Coronary artery (tissue), 2 donors: ENCODE results near the gene ABTB2.

Source experiments
- DNase-seq: peaks from one replicate; pipeline ENCODE4 v3.0.0-alpha.2; 2017; ENCODE audit warnings: low spot score
- H3K27ac ChIP-seq, 2 donors: fragments of 200-600 bp; sonication (generic); one replicate each; pipeline ENCODE4 v1.5.1; 2016 to 2019
- H3K4me3 ChIP-seq: fragments of 200-600 bp; sonication (generic); 2 replicates; pipeline ENCODE4 v1.5.1; 2016; ENCODE audit warnings: mild to moderate bottlenecking, moderate library complexity
- CTCF ChIP-seq: fragments of 200-600 bp; sonication (generic); IDR thresholded peaks from one replicate; pipeline ENCODE4 v1.5.1; 2019; ENCODE audit warnings: antibody characterized with exemption

Gene ABTB2

GRCh38 chr11:34381775-34382174 lies 24.0 kb upstream of the ABTB2 start:
- no peak for TF ChIP-seq CTCF
- Histone ChIP-seq H3K4me3 (no peak overlapping the region), H3K27ac (no peak overlapping the region)
- DNase-seq = no peak

DNA sequence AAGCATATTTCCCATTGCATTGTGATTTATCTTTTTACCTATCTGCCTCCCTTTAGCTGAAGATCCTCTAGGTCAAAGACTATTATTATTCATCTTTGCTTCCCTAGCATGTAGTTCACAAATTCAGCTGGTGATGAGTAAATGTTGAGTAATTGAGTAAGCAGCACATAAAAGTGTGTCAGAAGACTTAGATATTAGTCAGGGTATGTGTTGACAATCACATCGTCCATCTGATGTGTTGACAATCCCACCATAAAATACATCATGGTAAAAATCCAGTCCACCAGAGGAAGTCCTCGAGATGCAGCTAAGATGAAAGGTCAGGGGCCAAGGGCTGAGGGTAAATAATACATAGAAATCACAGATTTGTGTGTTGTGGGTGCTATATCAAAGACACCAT lies 22.9 kb upstream of the ABTB2 start:
- H3K27ac ChIP-seq = no peak overlapping the region
- TF ChIP-seq CTCF = no peak
- DNase-seq = no peak
- no peak overlapping the region for H3K4me3 ChIP-seq

DNA sequence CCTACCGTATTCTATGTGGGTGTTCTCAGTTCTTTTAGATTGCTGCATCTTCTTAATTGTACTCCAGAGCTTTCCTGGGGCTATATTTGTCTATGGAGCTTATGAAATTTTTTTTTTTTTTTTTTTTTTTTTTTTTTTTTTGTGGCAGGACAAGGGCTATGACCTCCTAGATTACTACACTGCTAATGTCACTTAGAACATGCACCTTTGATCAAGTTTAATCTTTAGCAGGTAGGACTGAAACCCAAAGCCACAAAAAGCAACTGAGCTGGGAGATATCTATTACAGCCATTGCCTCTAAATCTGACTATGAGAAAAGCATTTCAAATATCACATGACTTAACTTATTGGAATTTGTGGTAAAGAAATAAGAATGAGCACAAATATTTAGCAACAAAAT lies 21.7 kb upstream of the ABTB2 start:
- no peak for DNase-seq
- no peak for TF ChIP-seq CTCF
- Histone ChIP-seq H3K4me3 (no peak overlapping the region), H3K27ac (no peak overlapping the region)

- no peak overlapping the region for H3K4me3 ChIP-seq
- no peak for DNase-seq
- no peak for TF ChIP-seq CTCF
- no peak overlapping the region for H3K27ac ChIP-seq
Observed at GRCh38 chr11:34379079-34379478, 21.3 kb upstream of the ABTB2 start.

DNA sequence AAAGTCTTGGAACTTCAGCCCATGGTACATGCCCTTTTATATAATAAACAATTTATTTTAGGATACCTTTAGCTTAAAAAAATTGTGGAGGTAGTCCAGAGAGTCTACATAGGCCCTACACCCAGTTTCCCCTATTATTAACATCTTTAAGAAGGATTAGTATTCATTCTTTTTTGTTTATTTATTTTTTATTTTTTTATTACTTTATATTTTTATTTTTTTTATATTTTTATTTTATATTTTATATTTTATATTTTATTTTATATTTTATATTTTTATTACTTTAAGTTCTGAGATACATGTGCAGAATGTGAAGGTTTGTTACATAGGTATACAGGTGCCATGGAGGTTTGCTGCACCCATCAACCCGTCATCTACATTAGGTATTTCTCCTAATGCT lies 15.9 kb upstream of the ABTB2 start:
- H3K4me3 ChIP-seq = no peak overlapping the region
- H3K27ac ChIP-seq = no peak overlapping the region
- TF ChIP-seq CTCF = no peak
- no peak for DNase-seq

DNA sequence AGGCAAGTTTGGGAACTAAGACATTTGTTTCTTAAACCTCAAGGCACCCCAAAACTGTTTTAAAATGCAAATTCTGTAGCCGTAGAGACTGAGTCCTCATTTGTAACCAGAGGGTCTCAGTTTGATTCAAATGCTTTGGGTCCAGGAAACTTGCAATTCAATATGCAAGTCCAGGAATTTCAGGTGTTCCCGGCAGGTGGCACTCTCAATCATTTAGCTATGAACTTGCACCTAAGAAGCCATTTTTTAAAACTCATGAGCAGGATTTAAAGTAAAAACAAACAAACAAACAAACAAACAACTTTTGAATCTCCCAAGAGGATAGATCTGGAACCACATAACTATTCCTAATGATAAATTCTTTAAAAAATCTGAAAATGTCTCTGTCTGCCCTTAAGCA lies 8.7 kb upstream of the ABTB2 start:
- TF ChIP-seq CTCF = no peak
- Histone ChIP-seq H3K27ac (no peak overlapping the region), H3K4me3 (no peak overlapping the region)
- no peak for DNase-seq

DNA sequence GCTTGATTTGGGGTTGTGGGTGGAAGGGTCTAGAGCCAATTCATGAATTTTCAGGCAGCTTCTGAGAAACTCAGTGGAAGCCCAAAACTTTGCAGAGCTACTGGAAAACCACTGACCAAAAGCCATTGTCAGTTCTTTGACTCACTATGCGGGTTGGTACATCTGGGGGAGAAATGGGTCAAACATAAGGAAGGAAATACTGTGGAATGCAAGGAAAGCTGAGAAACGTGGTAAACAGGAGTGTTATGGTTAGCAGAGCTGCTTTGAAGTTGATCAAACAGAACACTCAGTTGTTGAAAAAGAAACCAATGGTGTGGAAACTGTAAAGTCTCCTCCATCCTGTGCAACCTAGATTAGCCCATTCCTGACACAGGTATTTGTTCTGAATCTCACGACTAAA lies 6.3 kb upstream of the ABTB2 start:
- no peak overlapping the region for H3K27ac ChIP-seq
- no peak for DNase-seq
- no peak for TF ChIP-seq CTCF
- no peak overlapping the region for H3K4me3 ChIP-seq
